Fibroblast of lung (primary cell): ENCODE measurements around the gene PIK3R2.

Experiments
- EZH2 ChIP-seq: IDR thresholded peaks from 2 replicates; pipeline ENCODE4 v1.5.1; 2012; ENCODE audit warnings: low read length, control low read depth, mild to moderate bottlenecking; ENCODE audit errors: missing control alignments
- TF ChIP-seq, protein P1 (sequence below), 2 donors: IDR thresholded peaks in 1 of 2; conservative IDR thresholded peaks in 1 of 2; 1 replicate in 1 of 2; 2 replicates in 1 of 2; pipeline ENCODE4 v1.5.1; 2011 to 2012; ENCODE audit warnings: low read length in 2 of 2, control low read depth in 1 of 2, inconsistent platforms in 1 of 2, low read depth in 1 of 2, mild to moderate bottlenecking in 1 of 2

- TF ChIP-seq, protein P1, sequence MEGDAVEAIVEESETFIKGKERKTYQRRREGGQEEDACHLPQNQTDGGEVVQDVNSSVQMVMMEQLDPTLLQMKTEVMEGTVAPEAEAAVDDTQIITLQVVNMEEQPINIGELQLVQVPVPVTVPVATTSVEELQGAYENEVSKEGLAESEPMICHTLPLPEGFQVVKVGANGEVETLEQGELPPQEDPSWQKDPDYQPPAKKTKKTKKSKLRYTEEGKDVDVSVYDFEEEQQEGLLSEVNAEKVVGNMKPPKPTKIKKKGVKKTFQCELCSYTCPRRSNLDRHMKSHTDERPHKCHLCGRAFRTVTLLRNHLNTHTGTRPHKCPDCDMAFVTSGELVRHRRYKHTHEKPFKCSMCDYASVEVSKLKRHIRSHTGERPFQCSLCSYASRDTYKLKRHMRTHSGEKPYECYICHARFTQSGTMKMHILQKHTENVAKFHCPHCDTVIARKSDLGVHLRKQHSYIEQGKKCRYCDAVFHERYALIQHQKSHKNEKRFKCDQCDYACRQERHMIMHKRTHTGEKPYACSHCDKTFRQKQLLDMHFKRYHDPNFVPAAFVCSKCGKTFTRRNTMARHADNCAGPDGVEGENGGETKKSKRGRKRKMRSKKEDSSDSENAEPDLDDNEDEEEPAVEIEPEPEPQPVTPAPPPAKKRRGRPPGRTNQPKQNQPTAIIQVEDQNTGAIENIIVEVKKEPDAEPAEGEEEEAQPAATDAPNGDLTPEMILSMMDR (conservative IDR thresholded peaks at IDR 0.05 in 1 of 2, IDR thresholded peaks at IDR 0.05 in 1 of 2; ENCODE audit: low read depth in 1 of 2, low read length in 2 of 2): no peak
- no peak for TF ChIP-seq EZH2
Observed at GRCh38 chr19:18145391-18145999, 7.5 kb upstream of the PIK3R2 start.
